PC-3 (cell line): ENCODE measurements around the gene ERICH4. TPM values are rescaled to one million over a fixed set of nuclear protein-coding genes. Genes with fewer than 3 reads are reported as not detected.

Source experiments
- ATAC-seq: fragments of 200-7000 bp; cut with Tn5 transposase; 2 replicates; pipeline ENCODE4 v1.9.1; 2020; ENCODE audit warnings: mild to moderate bottlenecking, moderate library complexity
- BruUV-seq: library from RNA; stranded (reverse); fragments of 400-500 nt; replicated peaks from 2 replicates; lab custom pipeline; 2021; lab: Mats Ljungman, UMichigan
- CTCF ChIA-PET: fragments of 300-600 bp; sonication (Branson Sonifier 250); formaldehyde crosslinking; loops from one replicate; lab custom pipeline; 2022; ENCODE audit warnings: antibody characterized with exemption; lab: Charles Lee
- POLR2A ChIA-PET: fragments of 300-600 bp; sonication (Branson Sonifier 250); formaldehyde crosslinking; loops from one replicate; lab custom pipeline; 2022; ENCODE audit warnings: antibody characterized with exemption; ENCODE audit not compliant: unreplicated experiment; lab: Charles Lee
- DNase-seq: peaks from one replicate; pipeline ENCODE4 v3.0.0-alpha.2; 2015
- H2AFZ ChIP-seq: fragments of 300-600 bp; sonication (generic); 2 replicates; pipeline ENCODE4 v1.6.0; 2016; ENCODE audit warnings: antibody characterized with exemption, low read length
- H3F3A ChIP-seq: fragments of 300-600 bp; sonication (generic); one replicate; pipeline ENCODE4 v1.6.0; 2017; ENCODE audit warnings: antibody characterized with exemption, low read length, control low read depth, mild to moderate bottlenecking; ENCODE audit not compliant: unreplicated experiment
- H3K27ac ChIP-seq: fragments of 300-600 bp; sonication (generic); 2 replicates; pipeline ENCODE4 v1.5.1; 2016; ENCODE audit warnings: mild to moderate bottlenecking, low read length
- H3K27me3 ChIP-seq: fragments of 300-600 bp; sonication (generic); 2 replicates; pipeline ENCODE4 v1.6.1; 2016; ENCODE audit warnings: low read length, mixed read lengths
- H3K36me3 ChIP-seq: fragments of 300-600 bp; sonication (generic); 2 replicates; pipeline ENCODE4 v1.6.1; 2016; ENCODE audit warnings: low read depth, mixed run types, low read length, mixed read lengths
- H3K4me1 ChIP-seq: fragments of 300-600 bp; sonication (generic); 2 replicates; pipeline ENCODE4 v1.5.1; 2016; ENCODE audit warnings: low read length; ENCODE audit not compliant: insufficient read depth
- H3K4me2 ChIP-seq: fragments of 300-600 bp; sonication (generic); 2 replicates; pipeline ENCODE4 v1.6.0; 2016; ENCODE audit warnings: low read length
- H3K4me3 ChIP-seq: fragments of 300-600 bp; sonication (generic); 2 replicates; pipeline ENCODE4 v1.5.1; 2016; ENCODE audit warnings: mild to moderate bottlenecking, low read length, mixed read lengths
- H3K79me2 ChIP-seq: fragments of 300-600 bp; sonication (generic); 2 replicates; pipeline ENCODE4 v1.6.1; 2017; ENCODE audit warnings: low read length, mixed read lengths
- H3K9ac ChIP-seq: fragments of 300-600 bp; sonication (generic); 2 replicates; pipeline ENCODE4 v1.6.0; 2016; ENCODE audit warnings: mild to moderate bottlenecking, low read length
- H3K9me2 ChIP-seq: fragments of 300-600 bp; sonication (generic); replicated peaks from 2 replicates; pipeline ENCODE4 v1.6.1; 2016; ENCODE audit warnings: mixed run types, low read length, mixed read lengths
- H3K9me3 ChIP-seq: fragments of 300-600 bp; sonication (generic); 2 replicates; pipeline ENCODE4 v1.6.1; 2016; ENCODE audit warnings: low read length, mixed read lengths
- H4K20me1 ChIP-seq: fragments of 300-600 bp; sonication (generic); 2 replicates; pipeline ENCODE4 v1.6.1; 2016; ENCODE audit warnings: low read length, mixed read lengths
- EZH2 ChIP-seq: fragments of 300-600 bp; sonication (generic); IDR thresholded peaks from one replicate; pipeline ENCODE4 v1.6.1; 2017; ENCODE audit warnings: antibody characterized with exemption, mild to moderate bottlenecking, low read length; ENCODE audit not compliant: unreplicated experiment
- EZH2phosphoT487 ChIP-seq: fragments of 300-600 bp; sonication (generic); IDR thresholded peaks from 2 replicates; pipeline ENCODE4 v1.6.1; 2018; ENCODE audit warnings: mild to moderate bottlenecking, antibody characterized with exemption, low read length, borderline replicate concordance
- intact Hi-C: fragments of 100-400 bp; cut with micrococcal nuclease; formaldehyde crosslinking; loops from 2 replicates; pipeline ENCODE4 v1.9.0; 2023
- total RNA-seq: library from RNA; depleted of rRNA; stranded (reverse); fragments of >200 nt; gene quantifications from 2 replicates; pipeline ENCODE4 v1.2.3, GENCODE V29; 2014
- TF ChIP-seq, protein P1 (sequence below): fragments of 300-600 bp; sonication (generic); conservative IDR thresholded peaks from 2 replicates; pipeline ENCODE4 v1.5.1; 2017; ENCODE audit warnings: antibody characterized with exemption, low read depth, mild to moderate bottlenecking, low read length

Gene ERICH4
- total RNA-seq, 1 experiment from 2014 or later = not detected

- CTCF ChIA-PET = no interaction called here
- H3K4me1 ChIP-seq = no peaks in the 10 kb centered on the region
- no peaks in the 10 kb centered on the region for H3K27me3 ChIP-seq
- H3K36me3 ChIP-seq = 0 out of 2 replicates have a peak, but pooled peaks cover 3% of the 10 kb centered on the region
- no peak overlapping the region for H3K27ac ChIP-seq
- no peaks in the 10 kb centered on the region for H3K9me2 ChIP-seq
- POLR2A ChIA-PET = no interaction called here
- no peak overlapping the region for H3K4me2 ChIP-seq
- H3K4me3 ChIP-seq = no peak overlapping the region
- H4K20me1 ChIP-seq = no peaks in the 10 kb centered on the region
- H3F3A ChIP-seq = no peaks in the 10 kb centered on the region
- BruUV-seq = no TSS peak
- intact Hi-C loops = no loop called here
- no peak for TF ChIP-seq EZH2
- TF ChIP-seq, protein P1, sequence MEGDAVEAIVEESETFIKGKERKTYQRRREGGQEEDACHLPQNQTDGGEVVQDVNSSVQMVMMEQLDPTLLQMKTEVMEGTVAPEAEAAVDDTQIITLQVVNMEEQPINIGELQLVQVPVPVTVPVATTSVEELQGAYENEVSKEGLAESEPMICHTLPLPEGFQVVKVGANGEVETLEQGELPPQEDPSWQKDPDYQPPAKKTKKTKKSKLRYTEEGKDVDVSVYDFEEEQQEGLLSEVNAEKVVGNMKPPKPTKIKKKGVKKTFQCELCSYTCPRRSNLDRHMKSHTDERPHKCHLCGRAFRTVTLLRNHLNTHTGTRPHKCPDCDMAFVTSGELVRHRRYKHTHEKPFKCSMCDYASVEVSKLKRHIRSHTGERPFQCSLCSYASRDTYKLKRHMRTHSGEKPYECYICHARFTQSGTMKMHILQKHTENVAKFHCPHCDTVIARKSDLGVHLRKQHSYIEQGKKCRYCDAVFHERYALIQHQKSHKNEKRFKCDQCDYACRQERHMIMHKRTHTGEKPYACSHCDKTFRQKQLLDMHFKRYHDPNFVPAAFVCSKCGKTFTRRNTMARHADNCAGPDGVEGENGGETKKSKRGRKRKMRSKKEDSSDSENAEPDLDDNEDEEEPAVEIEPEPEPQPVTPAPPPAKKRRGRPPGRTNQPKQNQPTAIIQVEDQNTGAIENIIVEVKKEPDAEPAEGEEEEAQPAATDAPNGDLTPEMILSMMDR = no peak
- no peak for TF ChIP-seq EZH2phosphoT487
- no peak overlapping the region for H2AFZ ChIP-seq
- H3K79me2 ChIP-seq = no peaks in the 10 kb centered on the region
- DNase-seq (no peak), ATAC-seq (no peak)
- no peaks in the 10 kb centered on the region for H3K9me3 ChIP-seq
- H3K9ac ChIP-seq = no peak overlapping the region
Observed at GRCh38 chr19:41420101-41420880, 22.7 kb upstream of the ERICH4 start.

- ATAC-seq (no peak), DNase-seq (no peak)
- no peaks in the 10 kb centered on the region for H3K9me2 ChIP-seq
- 0 out of 2 replicates have a peak, but pooled peaks cover 3% of the 10 kb centered on the region for H3K36me3 ChIP-seq
- no peaks in the 10 kb centered on the region for H4K20me1 ChIP-seq
- H3K27me3 ChIP-seq = no peaks in the 10 kb centered on the region
- no peaks in the 10 kb centered on the region for H3K9me3 ChIP-seq
- intact Hi-C loops = no loop called here
- H3K4me1 ChIP-seq = no peaks in the 10 kb centered on the region
- H3K9ac ChIP-seq = no peak overlapping the region
- no peak overlapping the region for H3K4me2 ChIP-seq
- BruUV-seq = no TSS peak
- TF ChIP-seq EZH2phosphoT487 = no peak
- TF ChIP-seq, protein P1 = no peak
- no peak for TF ChIP-seq EZH2
- POLR2A ChIA-PET = no interaction called here
- H3K27ac ChIP-seq = no peak overlapping the region
- no peaks in the 10 kb centered on the region for H3F3A ChIP-seq
- CTCF ChIA-PET = no interaction called here
- H2AFZ ChIP-seq = no peak overlapping the region
- no peaks in the 10 kb centered on the region for H3K79me2 ChIP-seq
- no peak overlapping the region for H3K4me3 ChIP-seq
Observed at GRCh38 chr19:41421314-41421713, 21.6 kb upstream of the ERICH4 start.

GRCh38 chr19:41421973-41422372, 21.0 kb upstream of the ERICH4 start:
- H3K36me3 ChIP-seq = 0 out of 2 replicates have a peak, but pooled peaks cover 3% of the 10 kb centered on the region
- no peaks in the 10 kb centered on the region for H3K9me2 ChIP-seq
- ChIA-PET POLR2A (no interaction called here), CTCF (no interaction called here)
- H3K9ac ChIP-seq = no peak overlapping the region
- DNase-seq (no peak), ATAC-seq (no peak)
- no peaks in the 10 kb centered on the region for H3K4me1 ChIP-seq
- no peak overlapping the region for H3K4me3 ChIP-seq
- no peaks in the 10 kb centered on the region for H4K20me1 ChIP-seq
- H3K79me2 ChIP-seq = no peaks in the 10 kb centered on the region
- no peak overlapping the region for H3K27ac ChIP-seq
- intact Hi-C loops = no loop called here
- no peak overlapping the region for H3K4me2 ChIP-seq
- no peaks in the 10 kb centered on the region for H3F3A ChIP-seq
- no peak overlapping the region for H2AFZ ChIP-seq
- no TSS peak for BruUV-seq
- no peaks in the 10 kb centered on the region for H3K27me3 ChIP-seq
- no peaks in the 10 kb centered on the region for H3K9me3 ChIP-seq
- TF ChIP-seq EZH2 = no peak
- TF ChIP-seq, protein P1 = no peak
- no peak for TF ChIP-seq EZH2phosphoT487
